SK-N-SH (cell line): ENCODE measurements around the gene YTHDC2.

Experiments
- ELF1 ChIP-seq: IDR thresholded peaks from 2 replicates; pipeline ENCODE4 v1.4.0; 2012
- GABPA ChIP-seq: IDR thresholded peaks from 2 replicates; pipeline ENCODE4 v1.4.0; 2012; ENCODE audit warnings: low read depth, mild to moderate bottlenecking
- GATA2 ChIP-seq: sonication (generic); formaldehyde crosslinking; IDR thresholded peaks from 2 replicates; pipeline ENCODE4 v1.5.0; 2020; ENCODE audit warnings: mild to moderate bottlenecking, missing genetic modification reagents
- RXRA ChIP-seq: IDR thresholded peaks from 2 replicates; pipeline ENCODE4 v1.4.0; 2012; ENCODE audit warnings: low read depth, mild to moderate bottlenecking, borderline replicate concordance
- TF ChIP-seq, protein P1 (sequence below): fragments of 200-600 bp; sonication (generic); IDR thresholded peaks from 2 replicates; pipeline ENCODE4 v1.6.1; 2017; ENCODE audit warnings: antibody characterized with exemption, mild to moderate bottlenecking, moderate library complexity

DNA sequence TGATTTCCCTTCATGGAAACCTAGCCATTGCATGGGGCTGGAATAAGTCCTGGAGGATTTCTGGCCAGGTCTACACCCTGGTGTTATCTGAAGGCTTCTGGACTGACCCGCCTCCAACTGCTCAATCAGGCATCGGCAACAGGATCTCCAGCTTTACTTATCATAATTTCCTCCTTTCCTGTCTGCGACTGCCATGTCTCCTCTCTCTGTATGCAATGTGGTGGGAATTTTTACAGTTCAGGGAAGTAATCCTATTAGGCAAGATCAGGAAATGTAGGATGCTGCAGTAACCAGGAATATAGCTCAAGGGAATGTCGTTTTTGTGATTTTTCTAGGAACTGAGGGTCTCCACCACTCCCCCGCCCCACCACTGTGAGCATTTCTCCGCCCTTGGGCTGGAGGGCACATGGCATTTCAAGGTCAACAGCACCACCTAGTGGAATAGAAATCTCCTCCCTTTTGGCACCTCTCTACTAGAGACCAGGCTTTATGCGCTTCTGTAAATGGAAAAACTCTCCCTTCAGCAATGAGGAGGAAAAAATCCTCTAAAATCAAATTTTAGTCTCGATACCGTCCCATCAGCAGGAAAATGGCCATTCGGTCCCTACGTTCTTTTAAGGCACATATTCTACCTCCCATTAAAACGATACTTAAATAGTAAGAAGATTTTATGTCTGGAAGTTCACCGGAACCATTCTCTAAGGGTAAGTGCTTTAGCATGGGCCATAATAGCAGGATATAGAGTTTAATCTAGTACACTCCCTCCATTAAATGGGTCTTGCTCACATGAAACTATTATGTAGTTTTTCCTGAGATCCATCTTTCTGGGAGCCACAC lies 93.0 kb downstream of the YTHDC2 start:
- no peak for TF ChIP-seq GATA2 (CRISPR knock-in tag)
- TF ChIP-seq ELF1 = no peak
- TF ChIP-seq GABPA = no peak
- TF ChIP-seq, protein P1, sequence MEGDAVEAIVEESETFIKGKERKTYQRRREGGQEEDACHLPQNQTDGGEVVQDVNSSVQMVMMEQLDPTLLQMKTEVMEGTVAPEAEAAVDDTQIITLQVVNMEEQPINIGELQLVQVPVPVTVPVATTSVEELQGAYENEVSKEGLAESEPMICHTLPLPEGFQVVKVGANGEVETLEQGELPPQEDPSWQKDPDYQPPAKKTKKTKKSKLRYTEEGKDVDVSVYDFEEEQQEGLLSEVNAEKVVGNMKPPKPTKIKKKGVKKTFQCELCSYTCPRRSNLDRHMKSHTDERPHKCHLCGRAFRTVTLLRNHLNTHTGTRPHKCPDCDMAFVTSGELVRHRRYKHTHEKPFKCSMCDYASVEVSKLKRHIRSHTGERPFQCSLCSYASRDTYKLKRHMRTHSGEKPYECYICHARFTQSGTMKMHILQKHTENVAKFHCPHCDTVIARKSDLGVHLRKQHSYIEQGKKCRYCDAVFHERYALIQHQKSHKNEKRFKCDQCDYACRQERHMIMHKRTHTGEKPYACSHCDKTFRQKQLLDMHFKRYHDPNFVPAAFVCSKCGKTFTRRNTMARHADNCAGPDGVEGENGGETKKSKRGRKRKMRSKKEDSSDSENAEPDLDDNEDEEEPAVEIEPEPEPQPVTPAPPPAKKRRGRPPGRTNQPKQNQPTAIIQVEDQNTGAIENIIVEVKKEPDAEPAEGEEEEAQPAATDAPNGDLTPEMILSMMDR = peak; percentile 78
- no peak for TF ChIP-seq RXRA
